ENCODE data around the gene HYAL1.

The HYAL1 gene, protein sequence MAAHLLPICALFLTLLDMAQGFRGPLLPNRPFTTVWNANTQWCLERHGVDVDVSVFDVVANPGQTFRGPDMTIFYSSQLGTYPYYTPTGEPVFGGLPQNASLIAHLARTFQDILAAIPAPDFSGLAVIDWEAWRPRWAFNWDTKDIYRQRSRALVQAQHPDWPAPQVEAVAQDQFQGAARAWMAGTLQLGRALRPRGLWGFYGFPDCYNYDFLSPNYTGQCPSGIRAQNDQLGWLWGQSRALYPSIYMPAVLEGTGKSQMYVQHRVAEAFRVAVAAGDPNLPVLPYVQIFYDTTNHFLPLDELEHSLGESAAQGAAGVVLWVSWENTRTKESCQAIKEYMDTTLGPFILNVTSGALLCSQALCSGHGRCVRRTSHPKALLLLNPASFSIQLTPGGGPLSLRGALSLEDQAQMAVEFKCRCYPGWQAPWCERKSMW

DNA sequence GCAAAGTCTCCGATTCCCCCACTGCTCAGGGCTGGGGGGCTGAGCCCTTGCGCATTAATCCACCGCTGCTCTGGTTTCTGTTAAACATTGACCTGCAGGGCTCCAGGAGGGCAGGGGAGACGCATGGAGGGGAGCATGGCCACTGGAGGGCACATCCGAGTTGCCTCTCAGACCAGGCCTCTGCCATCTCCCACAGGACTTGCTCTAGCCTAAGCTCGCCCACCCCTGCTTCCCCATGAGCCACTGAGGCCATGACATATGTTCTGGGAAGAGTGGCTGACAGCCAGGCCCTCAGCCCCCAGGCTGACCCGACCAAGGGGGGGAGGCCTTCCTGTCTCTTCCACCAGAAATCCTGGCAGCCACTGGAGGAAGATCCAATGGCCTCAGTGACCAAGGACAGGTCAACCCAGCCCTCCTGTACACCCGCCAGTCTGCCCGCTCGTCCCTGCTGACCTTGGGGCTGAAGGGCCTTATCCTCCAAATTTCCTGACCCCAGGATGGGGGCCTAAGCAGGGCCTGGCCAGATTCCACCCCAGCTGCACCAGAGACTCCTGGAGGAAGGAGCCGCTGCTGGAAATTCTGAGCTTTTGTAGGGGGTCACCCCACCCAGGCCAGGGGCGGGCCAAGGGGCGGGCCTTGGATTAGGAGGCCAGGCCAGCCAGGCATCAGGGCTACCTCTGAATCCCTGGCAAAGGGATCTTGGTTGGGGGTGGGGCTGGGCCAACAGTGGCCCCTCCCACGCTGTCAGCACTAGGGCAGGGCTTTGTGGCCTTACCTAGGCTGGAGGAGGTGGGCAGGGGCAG, at the start of gene HYAL1:
Gene HYAL1 (minus strand): TSS at position 562 of the 803 bp plus-strand sequence. CDS start 618 bp downstream, outside the sequence.
- no peak for DNase-seq (ENCODE audit: low spot score)

DNA sequence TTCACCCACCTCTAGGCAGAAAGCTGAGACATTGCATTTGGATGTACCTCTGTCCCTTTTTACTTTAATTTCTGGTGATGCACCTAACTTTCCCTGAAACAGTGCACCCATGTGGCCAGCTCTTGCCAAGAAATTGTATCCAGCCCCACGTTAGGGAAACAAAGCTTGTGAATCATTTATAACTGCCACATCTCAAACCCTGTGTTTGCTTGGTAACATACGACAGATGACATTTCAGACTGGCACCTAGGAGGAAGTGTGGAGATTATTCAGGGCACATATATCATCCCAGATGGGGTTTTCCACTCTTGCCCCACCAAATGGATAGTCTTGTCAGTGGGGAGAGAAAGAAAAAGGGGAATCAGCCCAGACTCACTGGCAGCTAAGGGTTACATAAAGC, 49.4 kb upstream of the HYAL1 start:
- no peak for DNase-seq (ENCODE audit: low spot score)

DNA sequence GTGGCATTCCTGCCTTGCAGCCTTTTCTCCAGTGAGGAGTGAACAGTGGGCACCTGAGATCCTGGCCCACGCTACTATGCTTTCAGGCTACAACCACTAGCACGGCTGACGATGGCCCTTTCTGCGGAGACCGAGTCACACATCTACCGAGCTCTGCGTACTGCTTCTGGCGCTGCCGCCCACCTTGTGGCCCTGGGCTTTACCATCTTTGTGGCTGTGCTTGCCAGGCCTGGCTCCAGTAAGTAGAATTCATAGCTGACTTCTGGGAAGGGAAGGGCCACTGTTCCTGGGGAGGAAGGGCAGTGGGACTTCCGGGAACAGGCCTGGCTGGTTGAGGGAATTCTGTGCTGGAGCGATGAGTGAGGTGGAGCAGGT, 47.9 kb upstream of the HYAL1 start:
- DNase-seq (ENCODE audit: low spot score) = no peak

DNA sequence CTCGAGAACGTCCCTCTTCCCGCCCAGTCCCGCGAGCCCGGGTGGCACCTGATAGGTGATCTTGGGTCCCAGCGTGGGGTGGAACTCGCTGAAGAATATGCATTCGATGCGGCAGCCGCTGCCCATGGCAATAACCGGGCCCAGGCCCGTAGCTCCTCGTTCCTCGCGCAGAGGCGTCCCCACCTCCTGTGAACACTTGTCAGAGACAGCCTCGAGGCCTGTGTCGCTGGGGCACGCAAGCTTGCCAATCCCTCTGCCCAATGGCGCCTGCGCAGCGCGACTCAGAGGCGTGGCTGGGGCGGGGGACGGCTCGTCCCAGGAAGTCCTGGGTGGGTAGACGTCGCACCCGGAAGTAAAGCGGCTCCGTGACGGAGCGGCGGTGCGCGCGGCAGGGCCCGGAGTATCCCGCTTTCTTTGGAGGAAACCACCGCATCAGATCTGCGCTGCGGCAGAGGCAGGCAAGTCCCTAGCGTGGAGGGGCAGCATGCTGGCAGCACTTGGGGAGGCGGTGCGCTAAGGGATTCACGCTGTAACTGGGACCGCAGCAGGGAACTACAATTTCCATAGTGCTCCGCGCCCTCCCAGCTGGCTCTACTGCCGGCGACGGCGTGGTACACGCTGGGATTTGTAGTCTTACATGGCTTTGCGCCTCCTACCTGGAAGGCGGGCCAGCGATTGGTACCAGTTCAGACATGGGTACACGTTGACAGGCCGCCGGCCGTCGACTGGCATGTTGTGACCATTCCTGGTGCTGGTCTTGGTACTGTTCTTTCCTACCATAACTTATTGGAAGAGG, 47.4 kb upstream of the HYAL1 start, which contains the start of the genes CYB561D2 and NPRL2:
Gene CYB561D2 (plus strand): TSS at position 336 of the 796 bp plus-strand sequence. CDS start 572 bp downstream, outside the sequence.
Gene NPRL2 (minus strand): TSS at position 249 of the 796 bp plus-strand sequence. CDS start 123 bp downstream, at position 126.
- DNase-seq (ENCODE audit: low spot score) = peak; percentile 99

DNA sequence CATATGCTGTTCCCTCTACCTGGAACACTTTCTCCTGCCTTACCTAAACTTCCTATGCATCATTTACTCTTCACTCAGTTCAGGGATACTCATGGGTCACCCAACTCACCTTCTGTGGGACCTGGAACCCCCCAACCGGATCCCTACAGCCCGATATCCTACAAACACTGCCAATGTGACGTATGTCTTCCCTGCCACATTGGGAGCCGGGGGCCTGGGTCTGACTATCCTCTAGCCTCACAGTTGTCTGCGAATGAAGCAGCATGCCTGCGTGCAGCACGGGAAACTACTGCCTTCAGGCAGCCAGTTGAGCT, 46.8 kb upstream of the HYAL1 start:
- DNase-seq (ENCODE audit: low spot score) = no peak

DNA sequence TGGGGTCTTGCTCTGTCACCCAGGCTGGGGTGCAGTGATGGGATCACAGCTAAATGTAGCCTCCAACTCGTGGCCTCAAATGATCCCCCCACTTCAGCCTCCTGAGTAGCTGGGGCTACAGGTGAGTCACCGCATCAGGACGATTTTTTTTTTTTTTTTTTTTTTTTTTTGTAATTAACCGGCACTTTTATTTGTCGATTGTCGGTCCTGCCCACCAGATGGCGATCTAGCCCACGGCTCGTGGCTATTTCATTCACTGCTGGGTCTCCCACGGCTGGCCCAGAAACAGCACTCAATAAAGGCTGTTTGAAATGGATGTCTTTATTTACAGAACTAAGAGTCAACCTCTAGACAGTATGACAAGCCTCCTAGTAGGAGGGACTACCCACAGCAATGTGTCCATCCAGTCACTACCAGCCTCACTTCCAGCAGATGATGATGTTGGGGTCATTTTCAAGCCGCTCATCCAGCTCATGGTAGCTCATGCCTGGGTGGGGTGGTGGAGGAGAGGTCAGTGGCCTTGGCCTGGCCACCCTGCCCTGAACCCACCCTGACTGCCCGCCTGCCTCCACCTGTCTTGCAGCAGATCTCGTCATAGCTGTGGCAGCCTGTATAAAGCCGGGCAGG, 43.9 kb upstream of the HYAL1 start:
- peak; percentile 85 for DNase-seq (ENCODE audit: low spot score)

DNA sequence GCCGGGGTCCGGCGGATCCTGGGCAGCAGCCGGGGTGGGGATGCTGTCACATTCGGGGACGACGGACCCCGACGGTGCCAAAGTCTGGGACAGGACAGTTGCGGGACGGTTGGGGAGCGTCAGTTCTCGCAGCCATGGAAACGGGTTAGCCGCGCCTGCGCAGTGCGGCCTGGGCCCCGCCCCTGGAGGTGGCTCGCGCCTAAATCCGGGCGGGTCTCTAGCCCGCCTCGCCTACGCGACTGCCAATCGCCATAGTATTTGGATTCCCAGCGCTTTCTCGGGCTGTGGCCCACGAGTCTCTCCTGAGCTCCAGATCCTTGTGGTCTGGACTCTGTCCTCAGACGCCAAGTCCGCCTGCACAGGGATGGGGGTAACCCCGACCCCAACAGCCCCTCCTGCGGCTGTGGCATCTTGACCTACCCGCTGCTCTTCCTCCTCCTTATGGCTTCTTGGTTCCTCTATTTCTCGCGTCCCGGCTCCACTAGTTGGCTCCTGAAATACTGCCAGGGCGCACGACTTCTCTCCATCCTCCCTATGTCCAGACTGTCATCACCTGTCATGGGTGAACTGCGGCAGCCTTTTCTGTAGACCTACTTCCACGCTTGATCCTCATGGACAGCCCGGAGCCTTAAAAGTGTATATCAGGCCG, 42.3 kb upstream of the HYAL1 start, which contains the start of gene ZMYND10:
Gene ZMYND10 (minus strand): TSS at position 147 of the 649 bp plus-strand sequence. CDS start 153 bp downstream, outside the sequence.
- DNase-seq (ENCODE audit: low spot score) = peak; percentile 80

DNA sequence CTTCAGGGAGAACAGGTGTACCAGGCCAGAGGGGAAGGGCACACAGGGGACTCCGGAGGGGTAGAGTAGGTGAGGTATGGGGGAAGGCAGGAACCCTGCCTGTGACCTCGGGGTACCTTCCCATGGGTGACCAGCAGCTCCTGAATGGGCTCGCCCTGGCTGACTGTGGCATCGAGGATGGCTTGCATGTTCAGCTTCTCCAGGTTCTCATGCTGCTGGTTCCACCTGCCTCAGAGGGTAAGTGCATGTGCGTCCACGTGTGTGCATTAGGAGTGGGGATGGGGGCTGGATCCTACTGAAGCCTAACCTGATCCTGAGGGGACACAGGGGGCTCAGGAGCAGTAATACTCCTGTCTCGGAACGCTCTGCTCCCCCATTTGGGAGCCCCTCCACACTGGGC, 41.6 kb upstream of the HYAL1 start:
- DNase-seq (ENCODE audit: low spot score) = no peak

DNA sequence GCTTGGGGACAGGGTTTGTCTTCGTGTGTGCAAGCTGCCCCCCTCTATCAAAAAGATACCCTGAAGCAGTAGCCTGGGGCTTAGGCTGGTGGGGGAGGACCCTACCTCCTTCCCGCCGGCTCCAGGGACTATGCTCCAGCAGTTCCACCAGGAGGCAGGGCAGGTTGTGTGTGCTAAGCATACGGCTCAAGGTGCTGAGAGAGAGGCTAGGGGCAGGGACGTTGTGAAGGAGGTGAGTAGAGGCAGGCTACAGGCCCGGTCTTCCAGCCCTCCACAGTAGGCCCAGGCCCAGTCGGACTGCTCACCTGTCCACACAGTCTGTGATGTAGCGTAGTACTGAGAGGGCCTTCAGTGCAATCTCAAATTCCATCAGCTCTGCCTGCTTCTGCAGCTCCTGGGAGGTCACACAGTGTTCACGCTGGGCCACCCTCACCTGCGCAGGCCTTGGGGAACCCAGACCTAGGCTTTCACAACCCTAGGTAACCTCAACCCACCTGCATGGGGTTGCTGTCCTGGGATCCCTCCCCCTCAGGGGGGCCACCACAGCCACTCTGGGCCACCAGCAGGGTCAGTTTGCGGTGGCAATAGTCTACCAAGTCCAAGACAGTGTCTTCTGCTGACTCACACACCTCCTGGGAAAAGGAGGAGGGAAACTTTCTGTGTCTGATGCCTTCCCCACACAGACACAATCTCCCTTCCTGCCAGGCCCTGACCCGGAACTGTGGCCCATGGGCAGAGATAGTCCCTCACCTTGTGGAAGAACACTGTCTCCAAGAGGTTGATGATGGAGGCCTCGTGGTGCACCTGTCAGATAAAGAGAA, 39.6 kb upstream of the HYAL1 start:
- DNase-seq (ENCODE audit: low spot score) = no peak

DNA sequence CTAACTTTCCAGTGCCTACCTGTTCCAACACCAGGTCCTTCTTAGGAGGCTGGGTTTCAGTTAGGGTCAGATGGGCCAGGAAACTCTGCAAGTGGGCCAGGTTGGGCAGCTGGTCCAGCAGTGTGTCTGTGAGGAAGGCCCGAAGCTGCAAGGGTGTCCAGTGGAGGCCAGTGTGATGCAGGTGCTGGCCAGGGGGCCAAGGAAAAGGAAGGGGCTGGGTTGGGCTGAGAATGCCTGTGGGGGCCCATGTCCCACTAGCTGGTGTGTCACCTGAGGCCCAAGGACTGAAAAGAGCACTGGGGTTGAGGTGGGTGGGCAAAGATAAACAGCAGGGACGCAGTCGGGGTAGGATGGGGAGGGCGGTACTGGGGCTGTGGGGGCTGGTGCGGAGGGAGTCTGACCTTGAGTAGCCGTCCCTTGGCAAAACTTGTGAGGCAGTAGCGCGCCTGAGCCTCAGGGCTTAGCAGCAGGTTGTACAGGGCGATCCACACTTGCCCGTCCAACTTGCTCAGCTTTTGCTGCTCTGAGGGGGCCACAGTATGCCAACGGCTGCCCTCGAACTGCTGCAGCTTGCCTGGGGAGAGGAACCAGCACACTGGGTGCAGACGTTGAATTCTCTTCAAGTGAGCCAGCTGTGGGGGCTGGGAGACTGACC, 38.7 kb upstream of the HYAL1 start:
- DNase-seq (ENCODE audit: low spot score) = no peak

DNA sequence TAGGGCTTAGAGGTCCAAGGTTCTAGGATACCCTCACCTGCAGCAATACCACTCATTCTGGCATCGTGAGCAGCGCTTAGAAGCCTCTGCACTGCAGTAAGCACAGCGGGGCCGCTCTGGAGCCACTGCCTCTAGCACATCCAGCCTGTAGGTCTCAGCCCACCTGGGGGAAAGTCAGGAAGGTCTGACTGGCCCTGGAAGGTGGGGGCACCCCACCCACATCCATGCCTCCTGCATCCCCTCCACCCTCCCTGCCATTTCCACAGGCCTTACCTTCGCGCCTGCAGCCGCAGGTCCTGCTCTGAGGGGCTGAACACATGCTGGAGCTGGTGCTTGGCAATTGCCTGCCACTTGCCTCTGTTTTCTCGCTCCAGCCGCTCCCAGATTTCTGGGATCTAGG, 38.2 kb upstream of the HYAL1 start:
- DNase-seq (ENCODE audit: low spot score) = no peak

DNA sequence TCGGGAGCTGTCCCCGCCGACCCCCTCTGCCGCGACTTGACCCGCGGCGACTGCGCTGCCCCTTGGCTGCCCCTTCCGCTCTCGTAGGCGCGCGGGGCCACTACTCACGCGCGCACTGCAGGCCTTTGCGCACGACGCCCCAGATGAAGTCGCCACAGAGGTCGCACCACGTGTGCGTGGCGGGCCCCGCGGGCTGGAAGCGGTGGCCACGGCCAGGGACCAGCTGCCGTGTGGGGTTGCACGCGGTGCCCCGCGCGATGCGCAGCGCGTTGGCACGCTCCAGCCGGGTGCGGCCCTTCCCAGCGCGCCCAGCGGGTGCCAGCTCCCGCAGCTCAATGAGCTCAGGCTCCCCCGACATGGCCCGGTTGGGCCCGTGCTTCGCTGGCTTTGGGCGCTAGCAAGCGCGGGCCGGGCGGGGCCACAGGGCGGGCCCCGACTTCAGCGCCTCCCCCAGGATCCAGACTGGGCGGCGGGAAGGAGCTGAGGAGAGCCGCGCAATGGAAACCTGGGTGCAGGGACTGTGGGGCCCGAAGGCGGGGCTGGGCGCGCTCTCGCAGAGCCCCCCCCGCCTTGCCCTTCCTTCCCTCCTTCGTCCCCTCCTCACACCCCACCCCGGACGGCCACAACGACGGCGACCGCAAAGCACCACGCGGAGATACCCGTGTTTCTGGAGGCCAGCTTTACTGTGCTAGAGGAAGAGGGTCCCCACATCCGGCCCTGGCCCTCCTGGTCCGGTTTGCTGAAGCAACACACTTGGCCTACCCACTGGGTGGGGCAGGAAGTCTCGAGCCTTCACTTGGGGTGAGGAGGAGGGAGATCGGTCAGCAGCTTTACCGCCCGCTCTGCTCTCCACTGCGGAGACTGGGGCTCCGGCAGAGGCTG, 37.3 kb upstream of the HYAL1 start, which contains the start of gene RASSF1:
Gene RASSF1 (minus strand): TSS at position 389 of the 882 bp plus-strand sequence. CDS start 31 bp downstream, at position 358.
- DNase-seq (ENCODE audit: low spot score) = peak; percentile 48

DNA sequence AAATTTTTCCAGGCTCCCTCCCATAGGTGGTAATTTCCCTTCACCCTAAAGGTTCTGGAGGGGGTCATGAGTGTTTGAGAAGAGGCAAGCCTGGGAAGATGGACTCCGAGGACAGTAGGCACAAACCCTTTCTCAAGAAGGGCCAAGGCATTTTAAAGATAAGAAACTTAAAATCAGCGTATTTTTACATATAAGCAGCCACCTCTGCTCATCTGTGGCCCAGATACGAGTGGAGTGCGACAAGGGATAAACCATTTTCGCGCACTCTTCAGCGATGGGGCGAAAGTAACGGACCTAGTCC, 36.7 kb upstream of the HYAL1 start:
- DNase-seq (ENCODE audit: low spot score) = no peak

DNA sequence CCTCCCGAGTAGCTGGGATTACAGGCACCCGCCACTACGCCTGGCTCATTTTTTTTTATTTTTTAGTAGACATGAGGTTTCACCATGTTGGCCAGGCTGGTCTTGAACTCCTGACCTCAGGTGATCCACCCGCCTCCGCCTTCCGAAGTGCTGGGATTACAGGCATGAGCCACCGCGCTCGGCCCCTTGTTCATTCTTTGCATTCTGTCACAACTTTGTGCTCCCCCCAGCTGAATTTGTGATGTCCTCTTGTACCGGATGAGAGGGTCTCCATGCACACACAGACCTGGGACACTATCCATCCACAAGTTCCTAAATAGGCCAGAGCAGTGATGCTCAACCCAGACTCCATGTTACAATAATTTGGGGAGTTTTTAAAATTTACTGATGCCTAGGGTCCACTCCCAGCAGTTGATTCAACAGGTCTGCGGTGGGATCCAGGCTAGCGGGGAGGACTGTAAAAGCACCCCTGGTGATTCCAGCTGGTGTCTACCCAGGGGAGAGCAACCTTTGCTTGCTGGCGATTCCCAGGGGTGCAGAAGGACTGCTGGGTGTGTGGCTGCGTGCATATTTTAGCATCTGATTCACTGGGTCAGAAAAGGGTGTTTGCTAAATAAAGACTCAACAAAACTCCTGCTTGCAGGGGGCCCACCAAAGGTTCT, 36.2 kb upstream of the HYAL1 start:
- no peak for DNase-seq (ENCODE audit: low spot score)

DNA sequence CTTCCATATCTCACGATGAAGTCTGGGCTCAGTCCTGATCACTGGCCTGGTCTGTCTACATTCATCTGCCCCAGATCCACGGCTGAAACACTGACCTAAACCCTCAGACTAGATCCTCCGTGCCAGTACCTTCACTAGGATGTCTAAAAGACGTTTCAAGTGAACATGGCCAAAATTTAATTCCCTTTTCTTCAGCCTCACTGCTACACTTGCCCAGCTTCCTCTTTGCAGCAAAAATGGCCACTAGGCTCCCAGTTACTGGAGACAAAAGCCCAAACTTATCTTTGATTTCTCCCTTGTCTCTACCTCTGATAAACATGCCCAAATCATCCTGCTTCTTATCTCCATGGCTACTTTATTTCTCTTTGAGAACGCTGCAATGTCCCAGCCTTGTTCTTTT, 35.6 kb upstream of the HYAL1 start:
- DNase-seq (ENCODE audit: low spot score) = no peak

DNA sequence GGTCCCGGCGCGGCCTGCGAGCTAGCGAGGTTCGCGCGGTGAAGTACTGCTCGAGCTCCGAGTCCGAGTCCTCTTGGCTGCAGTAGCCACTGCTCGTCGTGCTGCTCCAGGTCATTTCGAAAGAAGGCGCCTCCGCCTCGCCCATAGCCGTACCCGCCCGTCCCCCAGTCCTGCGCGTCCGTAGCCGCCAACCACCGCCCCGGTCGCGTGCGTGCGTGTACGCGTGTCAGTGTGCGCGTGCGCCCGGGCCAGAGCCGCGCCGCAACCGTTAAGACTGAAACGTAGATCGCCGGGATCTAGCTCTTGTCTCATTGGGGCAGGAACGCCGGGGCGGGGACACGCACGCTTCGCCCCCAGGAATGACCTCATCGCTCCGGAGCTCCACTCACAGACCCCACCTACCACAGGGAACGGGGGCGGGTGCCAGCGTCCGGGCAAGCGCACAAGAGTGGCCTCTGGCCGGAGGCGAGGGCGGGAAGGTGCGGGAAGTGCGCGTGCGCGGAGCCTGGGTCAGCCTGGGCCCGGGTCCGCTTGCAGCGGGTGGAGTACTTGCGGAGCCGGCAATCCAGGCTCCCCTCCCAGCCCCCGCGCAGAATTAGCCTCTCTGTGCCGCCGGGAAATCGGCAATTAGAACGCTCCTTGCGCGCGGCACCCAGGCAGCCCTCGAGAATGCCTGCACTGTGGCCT, 33.9 kb upstream of the HYAL1 start:
- DNase-seq (ENCODE audit: low spot score) = peak; percentile 95

DNA sequence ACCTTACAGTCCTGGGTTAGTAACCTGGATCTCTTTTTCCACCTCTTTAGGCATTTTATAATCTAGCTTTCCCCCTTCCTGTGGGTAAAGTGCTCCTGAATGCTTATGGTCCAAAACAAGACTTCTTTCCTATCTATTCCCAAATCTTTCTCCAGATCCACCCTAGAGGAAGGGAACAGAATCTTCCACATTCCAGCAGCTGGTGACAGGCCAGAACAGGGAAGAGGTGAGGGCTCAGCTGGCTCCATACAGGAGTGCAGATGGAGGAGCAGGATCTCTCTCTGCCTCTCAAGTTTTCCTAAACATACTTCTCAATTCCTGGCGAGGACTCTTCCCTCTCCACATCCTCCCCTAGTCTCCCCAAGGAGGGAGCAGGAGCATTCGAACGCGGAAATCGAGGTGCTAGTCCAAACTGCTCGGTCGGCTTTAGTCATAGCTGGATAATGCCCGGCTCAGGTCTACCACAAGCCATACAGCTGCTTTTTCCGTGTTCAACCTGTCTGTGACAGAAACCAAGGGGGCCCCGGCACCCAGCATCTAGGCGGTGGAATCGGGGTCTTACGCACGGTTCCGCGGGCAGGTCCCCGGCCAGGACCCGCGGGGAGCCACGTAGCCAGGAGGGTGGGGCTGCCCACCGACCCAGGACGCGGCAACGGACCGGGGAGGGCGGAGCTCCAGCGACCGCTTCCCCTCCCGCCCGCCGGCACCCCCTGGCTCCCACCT, 33.2 kb upstream of the HYAL1 start:
- peak; percentile 30 for DNase-seq (ENCODE audit: low spot score)
